ENCODE measurements around the gene EGFR.

- TF ChIP-seq CTCF (conservative IDR thresholded peaks at IDR 0.05; ENCODE audit: low read length) (no peak), EZH2phosphoT487 (IDR thresholded peaks at IDR 0.05; ENCODE audit: borderline replicate concordance) (no peak)
Observed at GRCh38 chr7:55131142-55131929, 112.5 kb downstream of the EGFR start.

All from Loucy (cell line).